HFFc6 (cell line): ENCODE results near the gene KCNH8. TPM values are rescaled to one million over a fixed set of nuclear protein-coding genes. Genes with fewer than 3 reads are reported as not detected.

Experiments
- DNase-seq: peaks from one replicate; pipeline ENCODE4 v3.0.0-alpha.2; 2018
- H3K27ac Mint-ChIP-seq: 2 replicates; pipeline ENCODE4 v1.8.0; 2020; ENCODE audit warnings: mild to moderate bottlenecking, mixed read lengths
- H3K27me3 Mint-ChIP-seq: 2 replicates; pipeline ENCODE4 v1.8.0; 2021; ENCODE audit warnings: mild to moderate bottlenecking, moderate library complexity, mixed read lengths; ENCODE audit not compliant: insufficient read depth
- H3K36me3 Mint-ChIP-seq: 2 replicates; pipeline ENCODE4 v1.8.0; 2021; ENCODE audit warnings: low read depth, mixed read lengths
- H3K4me1 Mint-ChIP-seq: 2 replicates; pipeline ENCODE4 v1.8.0; 2020; ENCODE audit warnings: low read depth, mixed read lengths
- H3K4me3 Mint-ChIP-seq: 2 replicates; pipeline ENCODE4 v1.8.0; 2020; ENCODE audit warnings: mild to moderate bottlenecking, moderate library complexity, mixed read lengths
- H3K9me3 Mint-ChIP-seq: 2 replicates; pipeline ENCODE4 v1.8.0; 2020; ENCODE audit warnings: mild to moderate bottlenecking, mixed read lengths
- total RNA-seq, 6 experiments: library from RNA; stranded (reverse); fragmentation: NEBNext Ultra II Directional; extraction: Animal tissue kit (Norgen Biotek cat#: 25700); gene quantifications; 2 replicates in 1 of 6; 3 replicates in 5 of 6; pipeline ENCODE4 v1.2.3, GENCODE V29; 2021
- TF ChIP-seq, protein P1 (sequence below): fragments of 200-600 bp; sonication (generic); IDR thresholded peaks from 2 replicates; pipeline ENCODE4 v1.5.0; 2021; ENCODE audit warnings: antibody characterized with exemption, mild to moderate bottlenecking

Gene KCNH8
- total RNA-seq, 6 experiments from 2014 or later, result not detected

DNA sequence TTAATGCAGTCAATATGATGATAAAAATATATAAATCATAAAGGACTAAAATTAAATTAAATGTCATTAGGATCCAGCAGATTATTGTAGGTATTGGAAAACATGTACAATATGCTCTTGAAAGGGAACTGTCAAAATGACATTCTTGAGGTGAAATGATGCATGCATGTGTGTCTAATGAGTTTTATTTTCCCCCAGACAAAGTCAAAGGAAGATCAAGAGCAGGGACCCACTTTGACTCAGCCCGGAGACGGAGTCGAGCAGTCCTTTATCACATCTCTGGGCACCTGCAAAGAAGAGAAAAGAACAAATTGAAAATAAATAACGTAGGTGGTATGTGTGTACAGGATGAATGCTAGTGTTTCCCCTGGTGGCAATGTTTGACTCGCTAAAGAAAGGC, 194.1 kb downstream of the KCNH8 start:
- no peak for DNase-seq
- H3K27me3 Mint-ChIP-seq, result no peaks in the 10 kb centered on the region; the same call in 1 of the 2 replicates
- no peak overlapping the region for H3K4me3 Mint-ChIP-seq
- peaks cover 5% of the 10 kb centered on the region for H3K9me3 Mint-ChIP-seq
- H3K27ac Mint-ChIP-seq, result no peak overlapping the region
- no peaks in the 10 kb centered on the region for H3K36me3 Mint-ChIP-seq
- no peaks in the 10 kb centered on the region for H3K4me1 Mint-ChIP-seq
- TF ChIP-seq, protein P1, sequence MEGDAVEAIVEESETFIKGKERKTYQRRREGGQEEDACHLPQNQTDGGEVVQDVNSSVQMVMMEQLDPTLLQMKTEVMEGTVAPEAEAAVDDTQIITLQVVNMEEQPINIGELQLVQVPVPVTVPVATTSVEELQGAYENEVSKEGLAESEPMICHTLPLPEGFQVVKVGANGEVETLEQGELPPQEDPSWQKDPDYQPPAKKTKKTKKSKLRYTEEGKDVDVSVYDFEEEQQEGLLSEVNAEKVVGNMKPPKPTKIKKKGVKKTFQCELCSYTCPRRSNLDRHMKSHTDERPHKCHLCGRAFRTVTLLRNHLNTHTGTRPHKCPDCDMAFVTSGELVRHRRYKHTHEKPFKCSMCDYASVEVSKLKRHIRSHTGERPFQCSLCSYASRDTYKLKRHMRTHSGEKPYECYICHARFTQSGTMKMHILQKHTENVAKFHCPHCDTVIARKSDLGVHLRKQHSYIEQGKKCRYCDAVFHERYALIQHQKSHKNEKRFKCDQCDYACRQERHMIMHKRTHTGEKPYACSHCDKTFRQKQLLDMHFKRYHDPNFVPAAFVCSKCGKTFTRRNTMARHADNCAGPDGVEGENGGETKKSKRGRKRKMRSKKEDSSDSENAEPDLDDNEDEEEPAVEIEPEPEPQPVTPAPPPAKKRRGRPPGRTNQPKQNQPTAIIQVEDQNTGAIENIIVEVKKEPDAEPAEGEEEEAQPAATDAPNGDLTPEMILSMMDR, result no peak

DNA sequence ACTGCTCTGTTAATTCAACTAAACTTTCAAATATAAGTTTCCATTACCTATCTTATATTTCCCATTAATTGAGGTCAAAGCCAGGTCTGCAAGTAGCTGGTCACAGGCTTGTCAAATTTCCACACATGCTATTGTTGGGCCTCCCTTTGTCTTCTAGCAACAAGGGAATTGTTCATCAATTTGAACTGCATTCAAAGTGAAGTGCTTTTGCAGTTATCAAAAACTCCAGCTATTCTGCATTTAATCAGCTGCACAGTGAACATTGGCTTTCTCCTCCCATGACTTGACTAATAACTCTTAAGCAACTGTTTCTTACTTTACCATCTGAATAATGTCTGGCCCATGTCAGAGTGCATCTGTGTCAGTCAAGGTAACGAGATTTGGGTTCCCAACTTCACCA, 198.4 kb downstream of the KCNH8 start:
- no peak for DNase-seq
- TF ChIP-seq, protein P1, result no peak
- no peak overlapping the region for H3K27ac Mint-ChIP-seq
- H3K9me3 Mint-ChIP-seq, result no peaks in the 10 kb centered on the region; the same call in none of the 2 replicates
- no peaks in the 10 kb centered on the region for H3K36me3 Mint-ChIP-seq
- no peaks in the 10 kb centered on the region; the same call in 1 of the 2 replicates for H3K27me3 Mint-ChIP-seq
- H3K4me3 Mint-ChIP-seq, result no peak overlapping the region
- H3K4me1 Mint-ChIP-seq, result no peaks in the 10 kb centered on the region

DNA sequence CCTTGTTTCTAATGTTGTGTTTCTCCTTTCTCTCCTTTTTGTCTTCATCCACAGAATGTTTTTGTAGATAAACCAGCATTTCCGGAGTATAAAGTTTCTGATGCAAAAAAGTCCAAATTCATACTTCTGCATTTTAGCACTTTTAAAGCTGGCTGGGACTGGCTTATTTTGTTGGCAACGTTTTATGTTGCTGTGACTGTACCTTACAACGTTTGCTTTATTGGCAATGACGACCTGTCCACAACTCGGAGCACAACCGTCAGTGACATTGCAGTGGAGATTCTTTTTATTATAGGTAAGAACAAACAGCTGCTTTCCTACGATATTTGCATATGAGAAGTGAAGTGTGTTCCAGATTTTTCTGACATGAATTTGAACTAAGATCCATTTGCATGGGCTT, 199.4 kb downstream of the KCNH8 start:
- Mint-ChIP-seq H3K27me3 (no peaks in the 10 kb centered on the region; the same call in 1 of the 2 replicates), H3K9me3 (peaks cover 6% of the 10 kb centered on the region), H3K4me3 (no peak overlapping the region), H3K36me3 (no peaks in the 10 kb centered on the region), H3K27ac (no peak overlapping the region), H3K4me1 (no peaks in the 10 kb centered on the region)
- DNase-seq, result no peak
- TF ChIP-seq, protein P1, result no peak

DNA sequence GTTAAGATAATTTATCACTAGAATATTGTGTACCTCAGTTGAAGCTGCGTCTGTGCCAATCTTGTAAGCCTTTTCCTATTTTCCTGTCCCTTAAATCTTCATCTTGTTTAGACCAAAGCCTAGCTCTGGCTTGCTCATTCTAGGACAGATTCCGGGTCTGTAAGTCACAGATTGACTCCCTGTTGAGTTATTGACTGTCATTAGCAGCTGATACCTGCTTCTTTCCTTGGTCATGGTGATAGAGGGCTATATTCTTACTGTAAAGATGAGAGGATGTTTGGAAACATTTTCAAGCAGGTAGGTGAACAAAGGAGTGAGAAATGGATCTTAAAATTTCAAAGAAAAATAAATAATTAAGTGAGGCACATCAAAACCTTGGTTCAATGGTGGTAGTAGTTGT, 200.2 kb downstream of the KCNH8 start:
- no peaks in the 10 kb centered on the region; the same call in 1 of the 2 replicates for H3K27me3 Mint-ChIP-seq
- no peak overlapping the region for H3K27ac Mint-ChIP-seq
- H3K4me1 Mint-ChIP-seq, result no peaks in the 10 kb centered on the region
- TF ChIP-seq, protein P1, result no peak
- H3K36me3 Mint-ChIP-seq, result no peaks in the 10 kb centered on the region
- H3K4me3 Mint-ChIP-seq, result no peak overlapping the region
- DNase-seq, result no peak
- H3K9me3 Mint-ChIP-seq, result peaks cover 14% of the 10 kb centered on the region

DNA sequence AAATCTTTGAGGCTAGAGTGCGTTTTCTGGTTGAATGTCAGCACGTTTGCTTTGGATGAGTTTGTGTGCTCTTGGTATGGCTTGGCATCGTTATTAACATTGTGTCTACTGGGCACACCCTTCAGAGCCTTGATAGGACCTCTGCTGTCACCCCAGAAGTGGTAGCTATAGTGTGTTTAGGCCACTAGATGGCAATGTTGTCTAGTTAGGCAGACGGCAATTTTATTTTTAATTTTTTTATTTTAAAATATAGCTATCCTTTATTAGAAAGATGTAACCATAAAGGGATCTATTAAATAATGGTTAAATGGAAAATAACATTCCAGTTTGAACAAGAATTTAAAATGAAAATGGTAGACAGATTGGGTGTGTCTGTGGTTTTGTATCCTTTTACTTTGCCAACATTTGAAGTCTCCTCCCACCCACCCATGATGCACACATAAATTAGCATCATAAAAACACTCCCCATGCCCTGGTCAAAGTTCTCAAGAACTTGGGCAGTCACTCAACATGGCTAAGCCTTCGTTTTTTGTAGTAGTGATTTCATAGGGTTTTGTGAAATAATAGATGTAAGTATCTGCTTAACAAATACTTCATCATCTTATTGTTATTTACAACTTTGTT, 200.7 kb downstream of the KCNH8 start:
- no peak for DNase-seq
- H3K9me3 Mint-ChIP-seq, result peaks cover 20% of the 10 kb centered on the region
- H3K4me3 Mint-ChIP-seq, result no peak overlapping the region
- H3K27ac Mint-ChIP-seq, result no peak overlapping the region
- no peaks in the 10 kb centered on the region for H3K4me1 Mint-ChIP-seq
- TF ChIP-seq, protein P1, result peak; percentile 80
- H3K27me3 Mint-ChIP-seq, result no peaks in the 10 kb centered on the region
- H3K36me3 Mint-ChIP-seq, result no peaks in the 10 kb centered on the region

DNA sequence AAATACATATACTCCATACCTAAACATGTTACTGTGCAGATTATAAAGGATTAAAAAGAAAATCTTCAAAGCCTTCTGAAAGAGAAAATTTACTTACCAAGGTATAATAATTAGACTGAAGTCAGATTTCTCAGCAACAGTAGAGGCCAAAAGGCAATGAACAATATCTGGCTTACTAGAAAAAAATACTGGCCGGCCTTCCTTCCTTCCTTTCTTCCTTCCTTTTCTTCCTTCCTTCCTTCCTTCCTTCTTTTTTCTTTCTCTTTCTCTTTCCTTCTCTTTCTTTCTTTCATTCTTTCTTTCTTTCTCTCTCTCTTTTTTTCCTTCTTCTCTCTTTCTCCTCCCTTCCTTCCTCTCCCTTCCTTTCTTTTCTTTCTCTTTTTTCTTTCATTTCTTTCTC, 209.6 kb downstream of the KCNH8 start:
- no peaks in the 10 kb centered on the region for H3K4me1 Mint-ChIP-seq
- H3K9me3 Mint-ChIP-seq, result peaks cover 19% of the 10 kb centered on the region
- no peak overlapping the region for H3K4me3 Mint-ChIP-seq
- TF ChIP-seq, protein P1, result no peak
- no peaks in the 10 kb centered on the region for H3K36me3 Mint-ChIP-seq
- DNase-seq, result no peak
- no peak overlapping the region for H3K27ac Mint-ChIP-seq
- H3K27me3 Mint-ChIP-seq, result no peaks in the 10 kb centered on the region
